GM12891 (cell line): ENCODE measurements around the gene MATN1.

Source experiments
- PAX5 ChIP-seq: IDR thresholded peaks from 2 replicates; pipeline ENCODE4 v1.6.1; 2011; ENCODE audit warnings: low read length, moderate library complexity, mild to moderate bottlenecking; ENCODE audit not compliant: insufficient read depth, severe bottlenecking
- POLR2A ChIP-seq: IDR thresholded peaks from 2 replicates; pipeline ENCODE4 v1.6.1; 2011; ENCODE audit warnings: low read depth, low read length, control low read depth
- POLR2AphosphoS5 ChIP-seq: IDR thresholded peaks from 2 replicates; pipeline ENCODE4 v1.6.1; 2011; ENCODE audit warnings: low read depth, low read length, control low read depth
- TAF1 ChIP-seq: IDR thresholded peaks from 2 replicates; pipeline ENCODE4 v1.6.1; 2011; ENCODE audit warnings: low read depth, low read length, control low read depth

GRCh38 chr1:30695439-30695841, 27.9 kb downstream of the MATN1 start:
- TF ChIP-seq POLR2A = no peak
- TF ChIP-seq TAF1 = no peak
- no peak for TF ChIP-seq POLR2AphosphoS5
- TF ChIP-seq PAX5 = no peak
